GM21529 (cell line): ENCODE data around the gene ERICH3.

ENCODE experiments used
- ATAC-seq: cut with Tn5 transposase; IDR thresholded peaks from one replicate; pipeline ENCODE4 v1.9.1; 2021; ENCODE audit not compliant: unreplicated experiment

The ERICH3 gene

GRCh38 chr1:74523873-74524480, 149.6 kb downstream of the ERICH3 start:
- ATAC-seq: no peak

DNA sequence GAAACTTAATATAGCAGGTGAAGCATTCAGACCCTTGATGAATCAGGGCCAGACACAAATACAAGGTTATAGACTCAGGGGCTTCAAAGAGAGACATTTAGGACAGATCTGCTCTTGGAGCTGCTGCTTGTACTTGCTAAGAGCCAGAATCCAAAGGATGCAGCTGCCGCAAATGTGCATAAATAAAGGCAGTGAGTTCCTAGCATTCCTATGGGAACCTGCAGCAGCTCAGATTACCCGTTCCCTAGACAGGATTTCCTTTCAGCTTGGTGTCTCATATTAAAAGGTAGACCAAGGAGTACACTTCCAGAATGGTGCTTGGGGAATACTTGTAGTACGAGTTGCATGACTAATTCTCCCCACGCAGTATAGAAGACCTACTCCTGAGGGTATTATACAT, 151.4 kb downstream of the ERICH3 start:
- no peak for ATAC-seq
